Measurements from ENCODE around the gene SPATS1. TPM values are rescaled to one million over a fixed set of nuclear protein-coding genes. Genes with fewer than 3 reads are reported as not detected.

The SPATS1 gene
- polyA plus RNA-seq, 3 donors: not detected

DNA sequence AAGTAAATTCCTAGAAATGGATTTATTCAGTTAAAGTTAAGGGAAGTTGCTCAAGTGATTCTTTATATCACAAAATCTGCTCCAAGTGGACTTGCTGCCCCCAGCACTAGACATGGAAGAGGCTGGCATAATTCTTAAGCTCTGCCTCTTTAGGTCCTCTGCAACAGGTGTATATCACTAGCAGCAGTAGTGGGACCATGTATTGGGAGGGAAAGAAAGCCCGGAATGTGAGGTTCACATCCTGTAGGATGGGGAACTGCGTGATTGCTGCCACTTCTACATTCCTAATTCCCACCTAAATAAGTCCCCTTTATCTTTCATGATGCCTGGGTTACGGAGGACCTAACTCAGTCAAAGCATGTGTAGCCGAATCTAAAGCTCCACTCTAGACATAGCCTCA is 13.2 kb downstream of the SPATS1 start:
- Histone ChIP-seq H4K20me1 (ENCODE audit: insufficient read depth, low read length) (no peaks in the 10 kb centered on the region), H3K79me2 (ENCODE audit: insufficient read depth, low read length) (no peaks in the 10 kb centered on the region), H3K4me2 (replicated peaks; ENCODE audit: extremely low read depth, low read length, poor library complexity, severe bottlenecking) (no peak overlapping the region), H3K4me1 (ENCODE audit: control insufficient read depth in 1 of 2, insufficient read depth in 2 of 2, low read length in 2 of 2) (no peaks in the 10 kb centered on the region), H3K4me3 (replicated peaks in 1 of 3; ENCODE audit: low read depth in 2 of 3, low read length in 3 of 3) (no peak overlapping the region), H3K9me3 (replicated peaks in 1 of 2; ENCODE audit: control insufficient read depth in 1 of 2, insufficient read depth in 1 of 2, low read length in 2 of 2) (peaks cover 10 to 11% of the 10 kb centered on the region in 2 donors), H3K36me3 (replicated peaks in 1 of 2; ENCODE audit: control insufficient read depth in 1 of 2, insufficient read depth in 2 of 2, low read length in 2 of 2) (no peaks in the 10 kb centered on the region), H3K9ac (ENCODE audit: insufficient read depth, low read length, poor library complexity, severe bottlenecking) (no peak overlapping the region), H3K27me3 (ENCODE audit: control insufficient read depth in 2 of 2, insufficient read depth in 2 of 2, low read length in 2 of 2) (no peaks in the 10 kb centered on the region), H2AFZ (ENCODE audit: insufficient read depth, low read depth, low read length, poor library complexity, severe bottlenecking) (no peak overlapping the region), H3K27ac (ENCODE audit: low read depth in 1 of 2, low read length in 2 of 2) (no peak overlapping the region)
- DNase-seq: no peak
- Mint-ChIP-seq H3K27me3 (ENCODE audit: low read depth in 3 of 3) (peaks cover 0 to 2% (median 0%) of the 10 kb centered on the region in 3 donors), H3K27ac (no peak overlapping the region), H3K9me3 (peaks cover 6 to 16% (median 9%) of the 10 kb centered on the region in 7 donors), H3K4me3 (no peak overlapping the region), H3K4me1 (no peaks in the 10 kb centered on the region), H3K36me3 (no peaks in the 10 kb centered on the region)
- intact Hi-C loops (cut with micrococcal nuclease): no loop called here
- 100% methylated on average over 1 of the region's 4 CpGs for WGBS (ENCODE audit: insufficient coverage)
- TF ChIP-seq, protein P1, sequence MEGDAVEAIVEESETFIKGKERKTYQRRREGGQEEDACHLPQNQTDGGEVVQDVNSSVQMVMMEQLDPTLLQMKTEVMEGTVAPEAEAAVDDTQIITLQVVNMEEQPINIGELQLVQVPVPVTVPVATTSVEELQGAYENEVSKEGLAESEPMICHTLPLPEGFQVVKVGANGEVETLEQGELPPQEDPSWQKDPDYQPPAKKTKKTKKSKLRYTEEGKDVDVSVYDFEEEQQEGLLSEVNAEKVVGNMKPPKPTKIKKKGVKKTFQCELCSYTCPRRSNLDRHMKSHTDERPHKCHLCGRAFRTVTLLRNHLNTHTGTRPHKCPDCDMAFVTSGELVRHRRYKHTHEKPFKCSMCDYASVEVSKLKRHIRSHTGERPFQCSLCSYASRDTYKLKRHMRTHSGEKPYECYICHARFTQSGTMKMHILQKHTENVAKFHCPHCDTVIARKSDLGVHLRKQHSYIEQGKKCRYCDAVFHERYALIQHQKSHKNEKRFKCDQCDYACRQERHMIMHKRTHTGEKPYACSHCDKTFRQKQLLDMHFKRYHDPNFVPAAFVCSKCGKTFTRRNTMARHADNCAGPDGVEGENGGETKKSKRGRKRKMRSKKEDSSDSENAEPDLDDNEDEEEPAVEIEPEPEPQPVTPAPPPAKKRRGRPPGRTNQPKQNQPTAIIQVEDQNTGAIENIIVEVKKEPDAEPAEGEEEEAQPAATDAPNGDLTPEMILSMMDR (IDR thresholded peaks at IDR 0.05): no peak

DNA sequence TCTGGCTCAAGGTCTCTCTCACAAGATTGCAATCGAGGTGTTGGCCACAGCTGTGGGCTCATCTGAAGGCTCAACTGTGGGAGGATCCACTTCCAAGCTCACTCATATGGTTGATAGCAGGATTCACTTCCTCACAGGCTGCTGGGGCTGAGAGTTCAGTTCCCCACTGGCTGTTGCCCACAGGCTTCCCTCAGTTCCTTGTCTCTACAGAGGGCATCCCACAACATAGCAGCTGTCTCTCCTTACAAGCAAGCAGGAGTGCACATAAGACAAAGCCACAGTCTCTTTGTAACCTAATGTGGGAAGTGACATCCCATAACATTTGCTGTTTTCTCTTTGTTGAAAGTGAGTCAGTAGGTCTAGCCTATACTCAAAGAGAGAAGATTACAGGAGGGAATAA is 14.0 kb downstream of the SPATS1 start:
- no peak overlapping the region for H3K4me2 ChIP-seq (replicated peaks; ENCODE audit: extremely low read depth, low read length, poor library complexity, severe bottlenecking)
- DNase-seq: no peak
- no peaks in the 10 kb centered on the region for H3K4me1 Mint-ChIP-seq

More for the DNA sequence above, 14.0 kb downstream of the SPATS1 start:
- Histone ChIP-seq H3K36me3 (replicated peaks in 1 of 2; ENCODE audit: control insufficient read depth in 1 of 2, insufficient read depth in 2 of 2, low read length in 2 of 2) (no peaks in the 10 kb centered on the region), H3K9me3 (replicated peaks in 1 of 2; ENCODE audit: control insufficient read depth in 1 of 2, insufficient read depth in 1 of 2, low read length in 2 of 2) (peaks cover 10 to 11% of the 10 kb centered on the region in 2 donors), H3K9ac (ENCODE audit: insufficient read depth, low read length, poor library complexity, severe bottlenecking) (no peak overlapping the region), H2AFZ (ENCODE audit: insufficient read depth, low read depth, low read length, poor library complexity, severe bottlenecking) (no peak overlapping the region), H3K79me2 (ENCODE audit: insufficient read depth, low read length) (no peaks in the 10 kb centered on the region), H3K4me3 (replicated peaks in 1 of 3; ENCODE audit: low read depth in 2 of 3, low read length in 3 of 3) (no peak overlapping the region), H3K4me1 (ENCODE audit: control insufficient read depth in 1 of 2, insufficient read depth in 2 of 2, low read length in 2 of 2) (no peaks in the 10 kb centered on the region), H4K20me1 (ENCODE audit: insufficient read depth, low read length) (no peaks in the 10 kb centered on the region), H3K27me3 (ENCODE audit: control insufficient read depth in 2 of 2, insufficient read depth in 2 of 2, low read length in 2 of 2) (no peaks in the 10 kb centered on the region), H3K27ac (ENCODE audit: low read depth in 1 of 2, low read length in 2 of 2) (no peak overlapping the region)
- Mint-ChIP-seq H3K36me3 (no peaks in the 10 kb centered on the region), H3K9me3 (peaks cover 6 to 16% (median 9%) of the 10 kb centered on the region in 7 donors), H3K4me3 (no peak overlapping the region), H3K27me3 (ENCODE audit: low read depth in 3 of 3) (peaks cover 0 to 2% (median 0%) of the 10 kb centered on the region in 3 donors), H3K27ac (peak overlapping the region in 1 of 7 donors; percentile 31)
- TF ChIP-seq, protein P1 (IDR thresholded peaks at IDR 0.05): no peak
- no CpG with 5 or more reads among the region's 1 CpG for WGBS (ENCODE audit: insufficient coverage)
- intact Hi-C loops (cut with micrococcal nuclease): no loop called here

Measured in CD14-positive monocyte (primary cell).